NCI-H524 treated with DMSO at 0.1 percent for 48 hours (cell line): ENCODE results near the gene EEIG2.
"Not testable (repeated sequence)": the region's sequence is repeated elsewhere in the genome, so short reads cannot be mapped to it uniquely, and the experiment has no call there.

Experiments
- DNase-seq: peaks from one replicate; lab custom pipeline; 2025; lab: John Stamatoyannopoulos, UW

Gene EEIG2

DNA sequence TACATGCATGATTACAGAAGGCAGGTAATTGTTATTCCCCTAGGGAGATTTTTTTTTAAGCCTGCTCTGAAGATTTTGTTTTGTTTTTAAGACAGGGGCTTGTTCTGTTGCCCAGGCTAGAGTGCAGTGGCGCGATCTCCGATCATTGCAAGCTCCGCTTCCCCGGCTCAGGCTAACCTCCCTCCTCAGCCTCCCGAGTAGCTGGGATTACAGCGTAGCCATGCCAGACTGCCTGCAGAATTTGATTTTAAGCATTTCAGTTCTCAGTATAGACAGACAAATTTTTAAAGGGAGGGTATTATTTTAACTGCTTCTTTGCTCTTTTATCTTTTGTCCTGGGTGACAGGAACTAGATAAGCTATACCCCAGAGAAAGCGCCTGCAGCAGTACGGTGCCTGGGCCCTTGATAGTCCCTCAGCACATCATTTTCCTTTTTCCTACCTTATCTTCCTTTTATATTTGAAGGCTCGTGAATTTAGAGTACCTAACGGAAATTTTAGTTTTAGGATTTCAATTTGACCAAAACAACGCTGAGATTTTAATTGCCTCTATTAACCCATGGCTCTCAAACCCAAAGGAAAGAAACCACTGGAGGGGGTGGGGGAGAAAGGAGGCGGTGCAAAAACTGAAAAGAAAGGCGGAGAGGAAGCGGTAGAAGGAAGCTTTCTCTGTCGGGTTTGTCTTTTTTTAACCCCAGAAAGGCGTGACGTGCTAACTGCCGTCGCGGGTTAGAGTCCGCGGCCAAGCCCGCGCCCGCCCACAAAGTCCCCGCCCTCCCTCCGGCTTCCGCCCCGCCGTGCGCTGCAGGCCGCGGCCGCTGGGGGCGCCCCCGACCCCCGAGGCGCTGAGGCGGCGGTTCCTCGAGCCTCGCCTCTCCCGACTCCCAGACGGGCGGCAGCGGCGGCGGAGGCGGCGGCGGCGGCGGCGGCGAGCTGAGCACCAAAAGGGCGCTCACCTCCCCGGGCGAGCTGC, at the start of gene EEIG2:
TSS of gene EEIG2 (plus strand) at position 886 of the 972 bp plus-strand sequence. CDS start 329 bp downstream, outside the sequence.
- DNase-seq = no peak

DNA sequence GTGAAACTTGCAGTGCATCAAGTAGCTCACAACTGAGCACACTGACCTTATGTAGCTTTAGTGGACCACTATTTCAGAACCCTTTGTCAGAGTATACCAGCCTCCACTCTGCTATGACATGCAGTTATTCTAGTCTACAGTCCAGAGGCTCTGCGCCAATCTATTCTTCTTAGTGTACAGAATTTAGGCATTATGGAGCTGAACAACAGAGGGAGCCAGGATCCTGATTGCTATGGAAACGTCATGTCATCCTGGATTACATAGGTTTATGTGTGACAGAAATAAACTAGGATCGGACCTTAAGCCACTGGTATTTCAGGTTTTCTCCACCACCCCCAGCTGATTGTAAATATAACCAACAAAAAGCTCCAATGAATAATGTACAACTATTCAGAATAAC, 48.1 kb upstream of the EEIG2 start:
- no peak for DNase-seq

DNA sequence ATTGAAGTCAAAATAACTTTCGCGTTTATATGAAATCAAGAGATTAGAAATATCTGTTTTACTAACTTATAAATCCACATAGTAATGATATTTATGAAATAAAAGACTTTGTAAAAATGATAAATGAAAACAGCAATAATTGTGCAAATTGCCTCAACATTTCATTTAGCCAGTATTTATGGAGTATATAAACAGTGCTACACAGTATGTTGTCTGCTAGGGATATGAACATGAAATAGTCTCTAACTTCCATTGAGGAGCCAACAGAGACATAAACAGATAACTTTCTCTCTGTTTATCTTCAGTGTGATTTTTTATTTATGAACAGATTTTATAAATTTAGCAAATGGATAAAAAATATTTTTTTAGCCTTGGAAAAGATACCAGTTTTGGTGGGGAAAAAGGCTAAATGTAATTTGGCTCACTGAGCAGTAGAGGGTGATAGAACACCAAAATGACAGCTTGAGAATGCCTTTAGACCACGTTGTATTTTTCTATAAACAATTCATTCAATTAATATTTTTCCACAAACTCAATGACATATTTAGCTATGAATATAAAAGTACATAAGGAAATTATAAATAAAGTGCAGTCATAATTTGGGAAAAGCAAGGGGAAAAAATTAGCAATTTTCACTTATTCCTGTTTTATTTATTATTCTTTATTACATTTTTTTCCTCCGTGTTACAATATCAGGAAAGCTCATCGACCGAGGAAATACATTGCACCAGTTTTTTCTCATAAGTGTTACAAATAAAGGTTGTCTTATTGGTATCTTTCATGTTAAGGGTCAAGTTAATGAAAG, 47.5 kb upstream of the EEIG2 start:
- no peak for DNase-seq

DNA sequence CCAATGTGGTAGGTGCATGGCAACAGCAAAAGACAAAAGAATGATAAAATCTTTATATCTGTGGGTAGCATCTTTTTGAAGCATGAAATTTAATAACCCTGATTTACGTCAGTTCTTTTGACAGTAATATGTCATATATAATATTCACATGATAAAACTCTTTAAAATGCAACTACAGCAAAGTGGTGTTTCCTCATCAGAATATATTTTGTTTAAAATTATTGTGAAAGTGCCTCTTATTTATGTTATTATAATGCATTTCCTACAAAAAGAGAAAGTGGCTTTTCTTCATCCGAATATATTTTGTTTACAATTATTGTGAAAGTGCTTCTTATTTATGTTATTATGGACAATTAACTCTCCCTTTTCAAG, 46.9 kb upstream of the EEIG2 start:
- no peak for DNase-seq

DNA sequence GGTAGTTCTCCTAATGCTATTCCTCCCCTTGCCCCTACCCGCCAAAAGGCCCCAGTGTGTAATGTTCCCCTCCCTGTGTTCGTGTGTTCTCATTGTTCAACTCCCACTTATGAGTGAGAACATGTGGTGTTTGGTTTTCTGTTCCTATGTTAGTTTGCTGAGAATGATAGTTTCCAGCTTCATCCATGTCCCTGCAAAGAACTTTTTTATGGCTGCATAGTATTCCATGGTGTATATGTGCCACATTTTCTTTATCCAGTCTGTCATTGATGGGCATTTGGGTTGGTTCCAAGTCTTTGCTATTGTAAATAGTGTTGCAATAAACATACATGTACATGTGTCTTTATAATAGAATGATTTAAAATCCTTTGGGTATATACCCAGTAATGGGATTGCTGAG, 46.0 kb upstream of the EEIG2 start:
- not testable (repeated sequence) for DNase-seq

DNA sequence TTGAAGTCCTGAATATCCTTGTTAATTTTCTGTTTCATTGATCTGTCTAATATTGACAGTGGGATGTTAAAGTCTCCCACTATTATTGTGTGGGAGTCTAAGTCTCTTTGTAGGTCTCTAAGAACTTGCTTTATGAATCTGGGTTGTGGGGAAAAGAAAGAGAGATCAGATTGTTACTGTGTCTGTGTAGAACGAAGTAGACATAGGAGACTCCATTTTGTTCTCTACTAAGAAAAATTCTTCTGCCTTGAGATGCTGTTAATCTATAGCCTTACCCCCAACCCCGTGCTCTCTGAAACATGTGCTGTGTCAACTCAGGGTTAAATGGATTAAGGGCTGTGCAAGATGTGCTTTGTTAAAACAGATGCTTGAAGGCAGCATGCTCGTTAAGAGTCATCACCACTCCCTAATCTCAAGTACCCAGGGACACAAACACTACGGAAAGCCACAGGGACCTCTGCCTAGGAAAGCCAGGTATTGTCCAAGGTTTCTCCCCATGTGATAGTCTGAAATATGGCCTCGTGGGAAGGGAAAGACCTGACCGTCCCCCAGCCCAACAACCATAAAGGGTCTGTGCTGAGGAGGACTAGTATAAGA, 42.5 kb upstream of the EEIG2 start:
- peak; percentile 44 for DNase-seq

DNA sequence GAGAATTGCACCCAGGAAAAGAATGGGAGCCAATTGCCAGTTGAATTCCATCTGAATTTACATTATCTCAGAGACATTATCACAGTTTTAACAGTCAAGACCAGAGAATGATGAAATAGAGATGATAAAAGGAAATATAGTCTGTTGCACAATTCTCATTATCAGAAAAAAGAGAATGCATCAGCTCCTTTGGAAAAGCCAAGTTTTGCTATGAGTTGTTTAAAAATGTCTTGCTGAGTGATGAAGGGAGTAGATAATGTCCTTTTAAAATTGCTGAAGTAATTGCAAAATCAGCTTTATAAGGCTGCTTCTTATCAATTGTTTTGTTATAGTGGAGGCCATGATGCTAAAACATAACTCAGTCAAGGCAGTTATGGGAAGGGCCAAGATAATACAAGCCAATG, 37.9 kb upstream of the EEIG2 start:
- no peak for DNase-seq

DNA sequence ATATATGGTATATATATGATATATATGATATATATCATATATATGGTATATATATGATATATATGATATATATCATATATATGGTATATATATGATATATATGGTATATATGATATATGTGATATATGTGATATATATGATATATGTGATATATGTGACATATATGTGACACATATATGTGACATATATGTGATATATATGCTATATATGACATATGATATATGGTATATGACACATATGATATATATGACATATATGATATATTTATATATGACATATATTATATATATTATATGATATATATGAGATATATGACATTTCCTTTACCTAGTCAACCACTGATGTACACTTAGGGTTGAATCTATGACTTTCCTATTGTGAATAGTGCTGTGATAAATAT, 36.1 kb upstream of the EEIG2 start:
- DNase-seq = no peak

DNA sequence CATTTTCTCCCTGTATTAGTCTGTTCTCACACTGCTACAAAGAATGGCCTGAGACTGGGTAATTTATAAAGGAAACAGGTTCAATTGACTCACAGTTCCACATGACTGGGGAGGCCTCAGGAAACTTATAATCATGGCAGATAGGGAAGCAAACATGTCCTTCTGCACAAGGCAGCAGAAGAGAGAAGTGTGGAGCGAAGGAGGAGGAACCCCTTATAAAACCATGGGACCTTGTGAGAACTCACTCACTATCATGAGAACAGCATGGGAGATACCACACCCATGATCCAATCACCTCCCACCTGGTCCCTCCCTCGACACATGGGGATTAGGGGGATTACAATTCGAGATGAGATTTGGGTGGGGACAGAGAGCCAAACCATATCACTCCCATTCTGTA, 35.2 kb upstream of the EEIG2 start:
- no peak for DNase-seq

DNA sequence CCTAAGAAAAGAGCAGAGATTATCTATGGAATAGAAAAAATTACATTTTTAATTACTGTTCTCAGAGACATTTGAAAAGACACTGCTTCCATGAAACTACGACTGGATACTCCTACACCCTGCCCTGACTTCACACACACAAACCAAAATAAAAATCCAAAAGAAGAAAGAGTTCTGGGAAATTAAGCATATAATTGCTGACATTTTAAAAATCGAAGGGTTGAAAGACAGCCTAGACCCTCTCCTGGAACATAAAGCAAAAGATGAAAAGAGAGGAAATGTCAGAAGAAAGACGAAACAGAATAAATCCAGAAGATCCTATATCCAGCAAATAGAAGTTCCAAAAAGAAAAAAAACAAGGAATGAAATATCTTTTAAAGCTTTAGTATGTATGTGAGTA, 32.8 kb upstream of the EEIG2 start:
- no peak for DNase-seq

DNA sequence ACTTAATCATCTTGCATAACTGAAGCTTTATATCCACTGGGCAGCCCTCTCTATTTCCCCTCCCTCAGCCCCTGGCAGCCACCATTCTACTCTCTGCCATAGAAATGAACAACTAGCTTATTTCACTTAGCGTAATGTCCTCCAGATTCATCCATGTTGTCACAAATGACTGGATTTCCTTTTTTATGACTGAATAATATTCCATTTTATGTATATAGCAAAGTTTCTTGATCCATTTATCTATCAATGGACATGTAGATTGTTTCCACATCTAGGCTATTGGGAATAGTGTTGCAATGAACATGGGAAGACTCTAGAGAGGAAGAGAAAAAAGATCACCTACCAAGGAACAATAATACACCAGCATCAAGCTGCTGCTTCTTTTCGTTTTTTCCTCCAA, 32.1 kb upstream of the EEIG2 start:
- no peak for DNase-seq

DNA sequence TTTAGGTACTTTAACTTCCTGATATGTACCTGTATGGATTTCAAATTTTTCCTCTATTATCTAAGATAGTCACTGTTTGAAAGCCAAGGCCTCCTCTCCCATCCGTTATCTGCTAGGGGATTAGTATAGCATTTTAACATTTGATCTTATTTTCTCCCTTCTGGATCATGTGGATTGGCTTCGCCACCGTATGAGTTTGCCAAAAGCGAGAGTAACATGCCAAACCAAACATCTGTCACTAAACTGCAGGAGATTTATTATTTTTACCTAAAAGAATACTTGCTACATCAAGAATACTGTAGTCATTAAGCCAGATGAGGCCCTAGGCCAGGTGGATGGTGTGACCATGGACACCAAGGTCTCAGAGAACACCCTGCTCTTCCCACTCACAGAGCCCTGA, 28.5 kb upstream of the EEIG2 start:
- DNase-seq = no peak

DNA sequence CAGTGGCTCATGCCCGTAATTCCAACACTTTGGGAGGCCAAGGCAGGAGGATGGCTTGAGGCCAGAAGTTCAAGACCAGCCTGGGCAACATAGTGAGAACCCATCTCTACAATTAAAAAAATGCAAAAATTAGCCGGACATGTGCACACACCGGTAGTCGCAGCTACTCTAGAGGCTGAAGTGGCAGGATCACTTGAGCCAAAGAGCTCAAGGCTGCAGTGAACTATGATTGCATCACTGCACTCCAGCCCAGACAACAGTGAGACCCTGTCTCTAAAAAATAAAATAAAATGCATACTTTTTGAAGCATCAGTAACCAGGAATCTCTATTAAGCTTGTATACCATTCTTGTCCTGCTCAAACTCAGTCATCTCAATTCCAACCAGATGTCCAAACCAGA, 27.2 kb upstream of the EEIG2 start:
- DNase-seq = no peak

DNA sequence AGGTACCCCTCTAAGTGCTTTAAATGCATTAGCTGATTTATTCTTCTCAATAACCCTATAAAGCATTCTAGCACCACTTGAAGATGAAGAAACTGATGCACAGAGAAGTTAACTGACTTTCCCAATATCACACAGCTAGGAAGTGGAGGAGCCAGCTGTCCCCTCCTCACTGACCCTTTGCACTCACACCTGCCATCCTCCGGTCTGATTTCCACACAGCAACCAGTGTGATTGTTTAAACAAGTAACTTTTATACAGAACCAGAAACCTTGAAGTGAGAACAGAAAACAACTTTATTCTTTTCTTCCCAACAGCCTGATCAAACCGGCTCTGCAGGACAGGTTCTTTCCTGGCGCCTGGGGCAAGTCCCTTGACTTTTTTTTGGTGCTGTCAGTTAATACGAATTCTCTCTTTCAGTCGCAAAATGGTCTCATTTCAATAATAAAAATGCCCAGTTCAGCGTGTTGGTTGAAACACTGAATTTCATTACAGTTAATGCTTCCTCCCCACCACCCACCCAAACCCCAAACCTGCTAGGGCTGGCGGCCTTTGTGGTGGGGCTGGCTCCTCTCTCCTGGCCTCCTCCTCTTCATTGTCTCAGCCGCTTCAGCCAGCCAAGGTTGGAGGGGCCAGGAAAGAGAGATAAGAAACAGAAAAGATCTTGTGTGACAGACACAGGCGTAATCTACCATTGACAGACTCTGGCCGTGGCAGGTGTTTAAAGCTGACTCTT, 26.4 kb upstream of the EEIG2 start:
- DNase-seq = no peak

DNA sequence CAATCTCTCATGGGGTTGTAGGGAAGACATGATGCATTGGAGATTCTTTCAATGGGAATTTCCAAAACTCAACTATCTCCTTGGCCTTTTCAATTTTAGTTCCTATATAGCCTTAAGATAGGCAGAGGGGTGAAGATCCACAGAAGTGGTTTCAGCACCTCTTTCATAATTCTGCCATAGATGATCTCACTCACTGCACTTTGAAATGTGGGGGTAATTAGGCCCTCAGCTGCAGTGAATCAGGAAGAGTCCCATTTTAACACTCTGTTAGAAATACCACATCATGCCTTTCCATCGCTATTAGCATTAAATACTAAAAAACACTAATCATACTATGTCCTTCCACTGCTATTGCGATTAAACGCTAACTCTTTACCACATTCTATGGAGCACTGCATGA, 25.1 kb upstream of the EEIG2 start:
- DNase-seq = no peak

DNA sequence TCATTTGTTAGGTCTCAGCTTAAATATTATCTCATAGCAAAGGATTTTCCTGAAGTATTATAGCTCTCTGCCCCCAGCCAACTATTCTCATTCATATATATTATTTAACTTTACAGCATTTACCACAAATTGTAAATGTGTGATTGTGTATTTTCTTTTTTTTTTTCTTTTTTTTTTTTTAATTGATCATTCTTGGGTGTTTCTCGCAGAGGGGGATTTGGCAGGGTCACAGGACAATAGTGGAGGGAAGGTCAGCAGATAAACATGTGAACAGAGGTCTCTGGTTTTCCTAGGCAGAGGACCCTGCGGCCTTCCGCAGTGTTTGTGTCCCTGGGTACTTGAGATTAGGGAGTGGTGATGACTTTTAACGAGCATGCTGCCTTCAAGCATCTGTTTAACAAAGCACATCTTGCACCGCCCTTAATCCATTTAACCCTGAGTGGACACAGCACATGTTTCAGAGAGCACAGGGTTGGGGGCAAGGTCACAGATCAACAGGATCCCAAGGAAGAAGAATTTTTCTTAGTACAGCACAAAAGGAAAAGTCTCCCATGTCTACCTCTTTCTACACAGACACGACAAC, 24.5 kb upstream of the EEIG2 start:
- DNase-seq = not testable (repeated sequence)

DNA sequence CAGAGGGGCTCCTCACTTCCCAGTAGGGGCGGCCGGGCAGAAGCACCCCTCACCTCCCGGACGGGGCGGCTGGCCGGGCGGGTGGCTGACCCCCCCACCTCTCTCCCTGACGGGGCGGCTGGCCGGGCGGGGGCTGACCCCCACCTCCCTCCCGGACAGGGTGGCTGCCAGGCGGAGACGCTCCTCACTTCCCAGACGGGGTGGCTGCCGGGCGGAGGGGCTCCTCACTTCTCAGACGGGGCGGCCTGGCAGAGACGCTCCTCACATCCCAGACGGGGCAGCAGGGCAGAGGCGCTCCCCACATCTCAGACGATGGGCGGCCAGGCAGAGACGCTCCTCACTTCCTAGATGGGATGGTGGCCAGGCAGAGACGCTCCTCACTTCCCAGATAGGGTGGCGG, 23.9 kb upstream of the EEIG2 start:
- not testable (repeated sequence) for DNase-seq

DNA sequence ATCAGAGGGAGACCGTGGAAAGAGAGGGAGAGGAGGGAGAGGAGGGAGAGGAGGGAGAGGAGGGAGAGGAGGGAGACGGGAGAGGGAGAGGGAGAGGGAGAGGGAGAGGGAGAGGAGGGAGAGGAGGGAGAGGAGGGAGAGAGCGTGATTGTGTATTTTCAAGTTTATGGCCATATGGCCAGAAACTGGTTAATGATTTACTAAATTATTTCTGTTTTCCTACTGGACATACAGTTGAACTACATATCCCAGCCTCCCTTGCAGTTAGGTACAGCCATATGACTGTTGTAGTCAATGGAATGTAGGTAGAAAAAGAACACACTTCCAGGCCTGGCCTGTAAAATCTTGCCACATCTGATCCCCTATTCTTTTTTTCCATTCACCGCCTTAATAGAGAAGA, 23.1 kb upstream of the EEIG2 start:
- DNase-seq = not testable (repeated sequence)

DNA sequence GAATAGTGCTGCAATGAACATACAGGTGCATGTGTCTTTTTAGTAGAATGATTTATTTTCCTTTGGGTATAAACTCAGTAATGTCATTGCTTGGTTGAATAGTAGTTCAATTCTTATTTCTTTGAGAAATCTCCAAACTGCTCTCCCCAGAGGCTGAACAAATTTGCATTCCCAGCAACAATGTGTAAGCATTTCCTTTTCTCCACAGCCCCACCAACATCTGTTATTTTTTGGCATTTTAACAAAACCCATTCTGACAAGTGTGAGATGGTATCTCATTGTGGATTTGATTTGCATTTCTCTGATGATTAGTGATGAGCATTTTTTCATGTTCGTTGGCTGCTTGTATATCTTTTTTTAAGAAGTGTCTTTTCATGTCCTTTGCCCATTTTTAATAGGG, 21.9 kb upstream of the EEIG2 start:
- no peak for DNase-seq

DNA sequence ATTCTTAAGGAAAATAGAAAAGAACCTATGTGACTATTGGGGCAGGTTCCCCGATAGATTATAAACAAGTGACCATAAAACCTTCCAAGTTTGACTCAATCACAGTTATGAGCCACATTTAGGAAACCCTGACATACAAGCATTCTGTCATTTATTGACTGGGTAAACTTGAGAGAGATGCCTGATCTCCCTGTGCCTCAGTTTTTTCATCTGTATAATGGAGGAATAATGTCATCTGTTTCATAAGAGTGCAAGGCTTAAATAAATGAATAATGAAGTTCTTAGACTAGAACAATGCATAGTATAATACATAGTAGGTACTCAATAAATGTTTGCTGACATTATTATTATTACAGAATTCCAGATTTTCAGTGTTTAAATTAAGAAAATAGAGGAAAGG, 18.9 kb upstream of the EEIG2 start:
- DNase-seq = no peak

DNA sequence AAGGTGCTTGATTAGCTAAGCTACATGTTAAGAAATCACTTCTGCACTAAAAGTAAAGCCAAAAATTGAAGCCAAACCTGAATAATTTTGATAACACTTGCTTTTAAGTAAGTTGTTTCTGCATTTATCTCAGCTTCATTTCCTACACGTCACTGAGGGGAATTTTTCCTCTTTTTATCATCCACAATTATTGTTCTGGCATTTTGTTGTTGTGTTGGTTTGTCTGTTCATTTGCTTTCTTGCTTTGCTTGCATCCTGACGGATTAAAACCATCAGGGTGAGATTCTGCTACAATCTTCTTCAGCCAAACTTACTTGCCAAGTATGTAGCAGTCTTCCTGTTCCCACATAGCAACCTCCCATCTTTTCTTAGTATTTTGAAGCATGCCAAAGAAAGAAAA, 18.0 kb upstream of the EEIG2 start:
- no peak for DNase-seq

DNA sequence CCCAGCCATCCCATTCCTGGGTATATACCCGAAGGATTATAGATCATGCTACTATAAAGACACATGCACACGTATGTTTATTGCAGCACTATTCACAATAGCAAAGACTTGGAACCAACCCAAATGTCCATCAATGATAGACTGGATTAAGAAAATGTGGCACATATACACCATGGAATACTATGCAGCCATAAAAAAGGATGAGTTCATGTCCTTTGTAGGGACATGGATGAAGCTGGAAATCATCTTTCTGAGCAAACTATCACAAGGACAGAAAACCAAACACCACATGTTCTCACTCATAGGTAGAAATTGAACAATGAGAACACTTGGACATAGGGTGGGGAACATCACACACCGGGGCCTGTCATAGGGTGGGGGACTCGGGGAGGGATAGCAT, 12.4 kb upstream of the EEIG2 start:
- DNase-seq = not testable (repeated sequence)
